Thyroid gland (tissue), 4 donors: ENCODE data around the gene DIP2C. TPM values are rescaled to one million over a fixed set of nuclear protein-coding genes. Genes with fewer than 3 reads are reported as not detected.
"Not testable (repeated sequence)": the region's sequence is repeated elsewhere in the genome, so short reads cannot be mapped to it uniquely, and the experiment has no call there.

Experiments
- DNase-seq, 2 donors: peaks; one replicate each; pipeline ENCODE4 v3.0.0-alpha.2; 2019
- H3K27ac ChIP-seq, 3 donors: fragments of 200-600 bp; sonication (generic); 1 replicate in 2 of 3; 2 replicates in 1 of 3; pipeline ENCODE4 v1.5.1; 2016 to 2019; ENCODE audit warnings: mild to moderate bottlenecking in 1 of 3, moderate library complexity in 1 of 3
- H3K27me3 ChIP-seq: fragments of 200-600 bp; sonication (generic); one replicate; pipeline ENCODE4 v1.5.1; 2019
- H3K36me3 ChIP-seq, 2 donors: fragments of 200-600 bp; sonication (generic); one replicate each; pipeline ENCODE4 v1.5.1; 2016 to 2019
- H3K4me1 ChIP-seq, 2 donors: fragments of 200-600 bp; sonication (generic); one replicate each; pipeline ENCODE4 v1.5.1; 2017 to 2019
- H3K4me3 ChIP-seq, 3 donors: fragments of 200-600 bp; sonication (generic); replicated peaks in 1 of 3; 1 replicate in 2 of 3; 2 replicates in 1 of 3; pipeline ENCODE4 v1.5.1; 2016; ENCODE audit warnings: mild to moderate bottlenecking in 1 of 3
- H3K9me3 ChIP-seq: fragments of 200-600 bp; sonication (generic); one replicate; pipeline ENCODE4 v1.5.1; 2017
- POLR2A ChIP-seq, 2 donors: fragments of 450-650 bp; IDR thresholded peaks; one replicate each; pipeline ENCODE4 v1.6.1; 2017; ENCODE audit warnings: antibody characterized with exemption in 2 of 2, mild to moderate bottlenecking in 2 of 2, moderate library complexity in 1 of 2
- WGBS, 2 donors: methylation state at CpG; one replicate each; pipeline ENCODE4 v1.1.5; 2017; 5-methylcytosine and 5-hydroxymethylcytosine counted together
- intact Hi-C: fragments of 100-400 bp; cut with DNase I; formaldehyde crosslinking; loops from one replicate; pipeline ENCODE4 v1.15.1; 2023
- total RNA-seq, 4 donors: library from RNA; depleted of rRNA; stranded (reverse); fragments of >200 nt; gene quantifications; one replicate each; pipeline ENCODE4 v1.2.3, GENCODE V29; 2016
- TF ChIP-seq, protein P1 (sequence below), 6 experiments: fragments of 200-600 bp in 3 of 6; fragments of 450-650 bp in 3 of 6; sonication (generic) in 3 of 6; IDR thresholded peaks; one replicate each; pipeline ENCODE4 v1.5.1; 2016 to 2019; ENCODE audit warnings: antibody characterized with exemption in 6 of 6, mild to moderate bottlenecking in 2 of 6, inconsistent platforms in 1 of 6, moderate library complexity in 1 of 6

DIP2C gene
- total RNA-seq, 4 donors from 2014 or later: 11.4 to 14.6 (median 12.3) TPM

DNA sequence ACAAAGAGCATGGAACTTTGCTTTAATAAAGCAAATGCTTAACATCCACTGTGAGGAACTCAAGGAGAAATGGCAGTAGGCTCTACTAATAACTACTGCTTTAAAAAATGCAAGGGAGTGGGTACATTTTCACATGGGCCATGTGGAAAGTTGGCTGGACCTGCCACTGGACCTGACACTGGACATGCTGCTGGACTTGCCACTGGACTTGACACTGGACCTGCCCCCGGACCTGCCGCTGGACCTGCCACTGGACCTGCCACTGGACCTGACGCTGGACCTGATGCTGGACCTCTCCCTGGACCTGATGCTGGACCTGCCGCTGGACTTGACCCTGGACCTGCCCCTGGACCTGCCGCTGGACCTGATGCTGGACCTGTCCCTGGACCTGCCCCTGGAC, 32.6 kb downstream of the DIP2C start:
- H3K27me3 ChIP-seq: no peaks in the 10 kb centered on the region
- peaks cover 23 to 33% of the 10 kb centered on the region in 2 donors for H3K4me1 ChIP-seq
- no peak for DNase-seq
- 67% methylated on average over 3 of the region's 5 CpGs; no CpG with 5 or more reads in 1 of the 2 donors for WGBS, 2 donors
- H3K27ac ChIP-seq: no peak overlapping the region
- TF ChIP-seq, protein P1, sequence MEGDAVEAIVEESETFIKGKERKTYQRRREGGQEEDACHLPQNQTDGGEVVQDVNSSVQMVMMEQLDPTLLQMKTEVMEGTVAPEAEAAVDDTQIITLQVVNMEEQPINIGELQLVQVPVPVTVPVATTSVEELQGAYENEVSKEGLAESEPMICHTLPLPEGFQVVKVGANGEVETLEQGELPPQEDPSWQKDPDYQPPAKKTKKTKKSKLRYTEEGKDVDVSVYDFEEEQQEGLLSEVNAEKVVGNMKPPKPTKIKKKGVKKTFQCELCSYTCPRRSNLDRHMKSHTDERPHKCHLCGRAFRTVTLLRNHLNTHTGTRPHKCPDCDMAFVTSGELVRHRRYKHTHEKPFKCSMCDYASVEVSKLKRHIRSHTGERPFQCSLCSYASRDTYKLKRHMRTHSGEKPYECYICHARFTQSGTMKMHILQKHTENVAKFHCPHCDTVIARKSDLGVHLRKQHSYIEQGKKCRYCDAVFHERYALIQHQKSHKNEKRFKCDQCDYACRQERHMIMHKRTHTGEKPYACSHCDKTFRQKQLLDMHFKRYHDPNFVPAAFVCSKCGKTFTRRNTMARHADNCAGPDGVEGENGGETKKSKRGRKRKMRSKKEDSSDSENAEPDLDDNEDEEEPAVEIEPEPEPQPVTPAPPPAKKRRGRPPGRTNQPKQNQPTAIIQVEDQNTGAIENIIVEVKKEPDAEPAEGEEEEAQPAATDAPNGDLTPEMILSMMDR (IDR thresholded peaks at IDR 0.05): no peak
- TF ChIP-seq POLR2A (IDR thresholded peaks at IDR 0.05): no peak
- no peak overlapping the region for H3K4me3 ChIP-seq
- H3K36me3 ChIP-seq: no peaks in the 10 kb centered on the region
- intact Hi-C loops: no loop called here
- H3K9me3 ChIP-seq: no peaks in the 10 kb centered on the region

DNA sequence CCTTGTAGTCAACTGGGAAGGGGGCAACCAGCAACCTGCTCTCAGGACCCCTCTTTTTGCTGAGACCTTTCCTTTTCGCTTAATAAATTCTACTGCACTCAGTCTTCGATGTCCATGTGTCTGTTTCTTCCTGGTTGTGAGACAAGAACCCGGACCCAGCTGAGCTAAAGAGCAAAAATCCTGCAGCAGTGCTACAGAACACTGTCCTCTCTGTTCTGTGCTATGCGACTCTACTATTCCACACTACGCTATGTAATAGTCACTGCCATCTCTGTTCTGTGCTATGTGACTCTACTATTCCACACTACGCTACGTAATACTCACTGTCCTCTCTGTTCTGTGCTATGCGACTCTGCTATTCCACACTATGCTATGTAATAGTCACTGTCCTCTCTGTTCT, 34.3 kb downstream of the DIP2C start:
- no peaks in the 10 kb centered on the region for H3K27me3 ChIP-seq
- H3K4me1 ChIP-seq: peaks cover 10 to 21% of the 10 kb centered on the region in 2 donors
- no peak overlapping the region for H3K27ac ChIP-seq
- H3K36me3 ChIP-seq: no peaks in the 10 kb centered on the region
- H3K4me3 ChIP-seq: no peak overlapping the region
- intact Hi-C loops: no loop called here
- WGBS, 2 donors: 95 to 98% methylated on average over 8 of the region's 8 CpGs
- no peaks in the 10 kb centered on the region for H3K9me3 ChIP-seq
- DNase-seq: no peak
- TF ChIP-seq POLR2A (IDR thresholded peaks at IDR 0.05): no peak
- TF ChIP-seq, protein P1 (IDR thresholded peaks at IDR 0.05): no peak

DNA sequence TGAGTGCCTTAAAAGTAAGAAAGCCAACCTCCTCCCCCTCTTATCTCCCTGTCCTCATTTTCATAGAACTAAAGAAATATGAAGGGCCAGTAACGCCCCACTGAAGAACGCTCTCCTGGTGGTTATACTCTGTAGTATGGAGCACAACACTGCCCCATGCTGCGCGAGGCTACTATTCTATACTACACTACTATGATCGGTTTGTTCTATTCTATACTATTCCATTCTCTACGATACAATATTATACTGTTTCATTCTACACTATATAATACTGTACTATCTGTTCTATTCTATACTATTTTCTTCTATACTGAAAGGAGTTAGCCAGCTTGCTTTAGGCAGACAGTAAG, 34.8 kb downstream of the DIP2C start:
- Histone ChIP-seq H3K9me3 (no peaks in the 10 kb centered on the region), H3K4me1 (peaks cover 5 to 18% of the 10 kb centered on the region in 2 donors), H3K4me3 (no peak overlapping the region), H3K27ac (no peak overlapping the region), H3K27me3 (no peaks in the 10 kb centered on the region), H3K36me3 (no peaks in the 10 kb centered on the region)
- WGBS, 2 donors: 87 to 94% methylated on average over 6 of the region's 6 CpGs
- TF ChIP-seq POLR2A (IDR thresholded peaks at IDR 0.05): no peak
- TF ChIP-seq, protein P1 (IDR thresholded peaks at IDR 0.05): no peak
- intact Hi-C loops: no loop called here
- no peak for DNase-seq

DNA sequence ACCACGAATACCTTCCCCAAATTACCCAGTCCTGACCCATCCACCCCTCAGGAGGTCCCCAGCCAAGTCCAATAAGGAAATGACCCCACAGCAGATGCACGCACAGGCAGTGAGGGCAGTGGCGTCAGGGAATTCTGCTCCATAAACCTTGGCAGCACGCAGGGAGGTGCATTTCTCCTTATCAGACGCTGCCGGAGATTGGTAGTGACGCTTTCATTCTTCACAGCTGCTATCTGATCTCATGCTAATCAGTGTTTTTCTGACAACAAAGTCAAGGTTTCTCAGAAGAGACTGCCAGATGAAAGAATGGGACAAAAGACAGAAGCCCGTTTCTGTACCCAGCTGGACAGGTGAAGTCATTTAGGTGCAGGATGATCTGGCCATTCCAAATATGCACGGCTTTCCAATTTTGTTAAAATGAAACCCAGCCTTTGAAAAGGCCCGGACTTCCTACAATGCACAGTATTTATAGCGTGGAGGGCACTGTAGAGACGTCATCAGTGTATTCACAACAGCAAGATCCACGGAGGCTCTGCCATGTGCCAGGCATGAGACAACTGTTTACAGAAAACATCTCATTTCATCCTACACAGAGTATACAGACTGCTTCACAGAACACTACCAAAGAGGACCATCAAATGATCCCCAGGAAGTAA, 35.3 kb downstream of the DIP2C start:
- Histone ChIP-seq H3K27me3 (no peaks in the 10 kb centered on the region), H3K4me3 (no peak overlapping the region), H3K36me3 (no peaks in the 10 kb centered on the region), H3K27ac (no peak overlapping the region), H3K9me3 (no peaks in the 10 kb centered on the region), H3K4me1 (peaks cover 0 to 13% of the 10 kb centered on the region in 2 donors)
- 67 to 79% methylated on average over 13 of the region's 13 CpGs for WGBS, 2 donors
- intact Hi-C loops: no loop called here
- TF ChIP-seq POLR2A (IDR thresholded peaks at IDR 0.05): no peak
- TF ChIP-seq, protein P1 (IDR thresholded peaks at IDR 0.05): no peak
- no peak for DNase-seq

DNA sequence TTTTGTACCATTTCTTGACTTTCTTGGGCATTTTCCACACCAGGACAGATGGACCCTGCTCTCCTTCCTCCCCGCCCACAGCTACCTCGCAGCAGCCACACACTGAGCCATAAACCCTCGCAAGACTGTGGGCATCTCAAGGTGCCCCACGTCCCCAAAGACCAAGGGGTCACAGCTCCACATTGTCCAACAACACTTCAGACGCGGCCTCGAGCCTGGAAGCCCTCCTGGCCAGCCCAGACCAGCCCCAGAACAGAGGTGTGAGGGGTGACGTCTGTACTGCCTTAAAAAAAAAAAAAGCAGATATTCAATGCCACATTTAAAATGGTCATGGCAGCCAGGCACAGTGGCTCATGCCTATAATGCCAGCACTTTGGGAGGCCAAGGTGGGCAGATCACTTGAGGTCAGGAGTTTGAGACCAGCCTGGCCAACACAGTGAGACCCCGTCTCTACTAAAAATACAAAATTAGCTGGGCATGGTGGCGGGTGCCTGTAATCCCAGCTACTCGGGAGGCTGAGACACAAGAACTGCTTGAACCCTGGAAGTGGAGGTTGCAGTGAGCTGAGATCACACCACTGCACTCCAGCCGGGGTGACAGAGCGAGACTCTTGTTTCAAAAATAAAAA, 36.5 kb downstream of the DIP2C start:
- intact Hi-C loops, H3K27me3 ChIP-seq, H3K9me3 ChIP-seq, DNase-seq, H3K36me3 ChIP-seq, H3K27ac ChIP-seq, H3K4me3 ChIP-seq, H3K4me1 ChIP-seq: not testable (repeated sequence)
- WGBS, 2 donors: 94 to 95% methylated on average over 13 of the region's 13 CpGs
